ENCODE results near the gene MARCHF10.

DNA sequence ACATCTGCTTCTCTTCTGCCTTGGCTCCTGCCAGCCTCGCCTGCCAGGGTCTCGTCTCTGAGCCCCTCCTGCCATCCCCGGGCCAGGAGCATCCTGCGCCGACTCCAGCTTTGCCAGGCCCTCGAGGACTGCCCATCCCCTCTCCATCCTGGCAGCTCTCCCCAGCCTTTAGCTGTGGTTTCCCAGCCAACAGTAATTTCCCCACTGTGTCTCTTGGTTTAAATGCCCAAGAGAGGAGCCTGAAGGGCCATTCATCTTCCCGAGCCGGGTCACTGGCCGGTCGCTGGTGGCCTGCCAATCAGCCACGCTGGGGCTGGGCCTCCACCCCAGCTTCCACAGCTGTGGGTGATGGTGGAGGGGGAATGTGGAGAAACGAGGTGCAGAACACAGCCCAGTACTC lies 132.9 kb downstream of the MARCHF10 start:
- no peak for TF ChIP-seq POLR2A (IDR thresholded peaks at IDR 0.05; ENCODE audit: low read depth)
- TF ChIP-seq, protein P1, sequence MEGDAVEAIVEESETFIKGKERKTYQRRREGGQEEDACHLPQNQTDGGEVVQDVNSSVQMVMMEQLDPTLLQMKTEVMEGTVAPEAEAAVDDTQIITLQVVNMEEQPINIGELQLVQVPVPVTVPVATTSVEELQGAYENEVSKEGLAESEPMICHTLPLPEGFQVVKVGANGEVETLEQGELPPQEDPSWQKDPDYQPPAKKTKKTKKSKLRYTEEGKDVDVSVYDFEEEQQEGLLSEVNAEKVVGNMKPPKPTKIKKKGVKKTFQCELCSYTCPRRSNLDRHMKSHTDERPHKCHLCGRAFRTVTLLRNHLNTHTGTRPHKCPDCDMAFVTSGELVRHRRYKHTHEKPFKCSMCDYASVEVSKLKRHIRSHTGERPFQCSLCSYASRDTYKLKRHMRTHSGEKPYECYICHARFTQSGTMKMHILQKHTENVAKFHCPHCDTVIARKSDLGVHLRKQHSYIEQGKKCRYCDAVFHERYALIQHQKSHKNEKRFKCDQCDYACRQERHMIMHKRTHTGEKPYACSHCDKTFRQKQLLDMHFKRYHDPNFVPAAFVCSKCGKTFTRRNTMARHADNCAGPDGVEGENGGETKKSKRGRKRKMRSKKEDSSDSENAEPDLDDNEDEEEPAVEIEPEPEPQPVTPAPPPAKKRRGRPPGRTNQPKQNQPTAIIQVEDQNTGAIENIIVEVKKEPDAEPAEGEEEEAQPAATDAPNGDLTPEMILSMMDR (IDR thresholded peaks at IDR 0.05): no peak
